Measurements from ENCODE around the gene ZNF525.
"Not testable (repeated sequence)": the region's sequence is repeated elsewhere in the genome, so short reads cannot be mapped to it uniquely, and the experiment has no call there.

ZNF525 gene

DNA sequence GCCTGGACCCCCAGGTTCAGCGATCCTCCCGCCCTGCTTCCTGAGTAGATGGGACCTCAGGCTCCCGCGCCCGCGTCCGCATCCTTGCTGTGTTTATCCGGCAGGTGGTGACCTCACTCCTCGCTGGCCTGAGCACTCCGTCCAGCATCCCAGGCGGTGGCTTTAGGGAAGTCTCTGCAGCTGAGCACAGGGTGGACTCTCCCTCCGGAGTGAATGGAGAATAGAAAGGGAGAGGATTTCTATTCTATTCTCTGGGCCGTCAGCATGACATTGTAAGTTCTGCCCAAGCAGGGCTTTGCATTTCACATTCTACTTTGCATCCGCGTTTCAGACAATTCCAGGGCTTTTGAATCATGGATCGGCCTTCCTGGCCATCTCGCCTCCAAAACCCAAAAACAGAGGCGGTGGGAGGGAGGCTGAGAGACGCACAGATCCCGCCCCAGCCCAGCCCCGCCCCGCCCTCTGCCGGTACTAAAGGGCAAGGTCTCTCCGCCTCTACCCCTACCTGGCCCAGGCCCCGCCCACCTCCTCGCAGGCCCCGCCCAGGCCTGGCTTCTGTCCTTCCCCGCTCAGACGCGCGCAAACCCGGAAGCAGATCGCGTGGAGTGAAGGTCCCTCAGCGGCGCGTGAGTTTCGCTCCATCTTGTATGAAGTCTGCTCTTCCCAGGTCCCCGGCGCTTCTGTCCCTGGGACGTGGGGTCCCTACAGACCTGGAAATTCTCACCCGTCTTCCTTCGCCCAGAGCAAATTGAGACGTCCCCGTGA, at the start of gene ZNF525:
Gene ZNF525, plus strand, starts transcription at position 572 of the 765 bp plus-strand sequence. CDS start 6,577 bp downstream, outside the sequence.
- DNase-seq: peak; percentile 90

DNA sequence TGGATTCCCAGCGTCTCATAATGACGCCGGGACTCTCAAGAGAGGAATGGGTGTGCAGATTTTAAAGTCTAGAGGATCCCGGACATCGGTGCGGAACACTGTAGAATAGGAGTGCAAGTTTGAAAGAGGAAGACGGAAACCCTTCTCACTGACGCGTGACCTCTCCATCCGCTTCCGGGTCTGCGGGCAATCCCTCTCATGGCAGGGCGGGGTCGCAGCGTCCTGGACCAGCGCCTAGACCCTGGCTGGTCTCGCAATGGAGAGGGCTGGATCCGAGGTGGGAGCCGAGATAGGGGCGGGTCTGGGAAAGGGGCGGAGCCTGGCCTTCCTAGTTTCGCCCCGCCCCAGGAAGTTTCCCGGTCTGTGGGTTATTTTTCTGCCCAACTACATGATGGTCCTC, 36.5 kb upstream of the ZNF525 start:
- no peak for DNase-seq

GRCh38 chr19:53332484-53332883, 33.0 kb upstream of the ZNF525 start:
- DNase-seq: no peak

DNA sequence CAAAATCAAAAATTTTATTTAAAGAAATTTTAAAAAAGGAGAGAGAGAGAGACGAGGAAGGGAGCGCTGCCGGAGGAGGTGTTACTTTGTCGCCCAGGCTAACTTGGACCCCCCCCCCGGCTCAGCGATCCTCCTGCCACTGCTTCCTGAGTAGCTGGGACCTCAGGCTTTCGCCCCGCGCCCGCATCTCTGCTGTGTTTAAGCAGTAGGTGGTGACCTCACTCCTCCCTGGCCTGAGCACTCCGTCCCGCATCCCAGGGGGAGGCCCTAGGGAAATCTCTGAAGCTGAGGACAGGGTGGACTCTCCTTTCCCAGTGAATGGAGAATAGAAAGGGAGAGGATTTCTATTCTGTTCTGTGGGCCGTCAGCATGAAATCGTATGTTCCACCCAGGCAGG, 32.4 kb upstream of the ZNF525 start:
- DNase-seq: no peak

- peak; percentile 94 for DNase-seq
These were observed 31.7 kb upstream of the ZNF525 start, which contains the start of gene ZNF845 for GRCh38 chr19:53333463-53334449. Gene ZNF845, plus strand, starts transcription at chr19:53333749. Its CDS starts 7,559 bp downstream, at chr19:53341308.

- DNase-seq: not testable (repeated sequence)
These were observed 21.1 kb upstream of the ZNF525 start for GRCh38 chr19:53344403-53344802.

DNA sequence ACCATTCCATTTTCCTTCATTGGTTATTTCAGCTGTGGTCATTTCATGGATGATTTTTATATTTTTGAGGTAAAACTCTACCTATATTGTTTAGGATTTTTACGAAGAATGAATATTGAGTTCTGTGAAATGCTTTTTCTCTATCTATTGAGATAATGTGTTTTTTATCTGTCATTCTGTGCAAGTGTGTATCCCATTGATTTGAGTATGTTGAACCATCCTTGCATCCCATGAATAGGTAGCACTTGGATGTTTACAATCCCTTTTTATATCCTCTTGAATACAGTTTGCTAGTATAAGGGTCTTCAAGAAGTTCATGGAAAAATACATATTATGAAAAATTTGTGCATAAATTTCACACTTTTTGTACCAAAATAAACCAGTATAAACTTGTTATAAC, 9.8 kb upstream of the ZNF525 start:
- no peak for DNase-seq

- no peak for DNase-seq
These were observed 7.5 kb upstream of the ZNF525 start for GRCh38 chr19:53357821-53358581.

DNA sequence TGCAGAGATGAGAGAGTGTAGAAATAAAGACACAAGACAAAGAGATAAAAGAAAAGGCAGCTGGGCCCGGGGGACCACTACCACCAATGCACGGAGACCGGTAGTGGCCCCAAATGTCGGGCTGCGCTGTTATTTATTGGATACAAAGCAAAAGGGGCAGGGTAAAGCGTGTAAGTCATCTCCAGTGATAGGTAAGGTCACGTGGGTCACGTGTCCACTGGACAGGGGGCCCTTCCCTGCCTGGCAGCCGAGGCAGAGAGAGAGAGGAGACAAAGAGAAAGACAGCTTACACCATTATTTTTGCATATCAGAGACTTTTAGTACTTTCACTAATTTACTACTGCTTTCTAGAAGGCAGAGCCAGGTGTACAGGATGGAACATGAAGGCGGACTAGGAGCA, 5.4 kb upstream of the ZNF525 start:
- not testable (repeated sequence) for DNase-seq

DNA sequence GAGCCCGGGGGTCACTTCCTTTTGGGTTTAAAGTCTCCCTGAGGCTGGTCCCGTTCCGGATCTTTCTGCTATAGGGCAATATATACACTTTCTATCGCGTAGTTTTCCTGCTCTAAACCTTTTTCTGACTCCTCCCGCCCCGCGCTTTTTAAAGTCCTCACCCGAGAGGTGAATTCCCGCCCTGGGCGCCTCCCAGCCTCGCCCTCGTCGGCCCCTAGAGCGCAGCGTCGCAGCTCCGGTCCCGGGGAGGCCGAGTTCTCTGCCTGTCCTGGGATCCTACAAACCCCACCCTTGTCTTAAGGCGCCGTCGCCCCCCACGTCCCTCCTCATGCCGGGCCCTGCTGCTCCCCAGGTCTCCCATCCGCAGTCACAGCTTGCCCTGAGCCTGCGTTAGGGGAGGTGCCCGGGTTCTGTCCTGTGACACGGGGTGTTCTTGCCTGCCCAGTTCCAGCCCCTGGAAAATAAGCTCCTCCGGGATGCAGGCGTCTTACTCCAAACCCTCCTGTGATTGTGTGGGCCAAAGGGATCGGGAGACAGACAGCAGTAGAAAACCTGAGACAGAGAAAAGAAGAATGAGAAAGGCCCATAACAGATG, 491 bp downstream of the ZNF525 start:
- DNase-seq: peak; percentile 27

DNA sequence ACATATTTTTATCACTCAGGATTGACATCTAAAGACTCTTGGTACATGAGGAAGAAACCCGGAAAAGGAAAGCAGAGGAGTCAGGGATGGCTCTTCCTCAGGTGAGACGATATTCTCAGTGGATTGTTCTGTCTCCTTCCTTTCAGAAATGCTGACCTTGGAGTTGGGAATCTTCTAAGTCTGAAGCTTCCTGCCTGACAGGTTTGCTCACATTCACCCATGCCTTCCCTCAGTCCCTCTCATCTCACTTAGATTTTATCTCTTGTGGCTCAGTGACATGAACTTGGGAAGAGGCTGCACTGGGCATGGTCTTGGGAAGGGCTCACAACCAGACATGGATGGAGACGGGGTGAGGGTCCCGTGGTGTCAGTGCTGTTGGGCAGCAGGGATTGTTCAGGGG, 6.7 kb downstream of the ZNF525 start:
- no peak for DNase-seq

DNA sequence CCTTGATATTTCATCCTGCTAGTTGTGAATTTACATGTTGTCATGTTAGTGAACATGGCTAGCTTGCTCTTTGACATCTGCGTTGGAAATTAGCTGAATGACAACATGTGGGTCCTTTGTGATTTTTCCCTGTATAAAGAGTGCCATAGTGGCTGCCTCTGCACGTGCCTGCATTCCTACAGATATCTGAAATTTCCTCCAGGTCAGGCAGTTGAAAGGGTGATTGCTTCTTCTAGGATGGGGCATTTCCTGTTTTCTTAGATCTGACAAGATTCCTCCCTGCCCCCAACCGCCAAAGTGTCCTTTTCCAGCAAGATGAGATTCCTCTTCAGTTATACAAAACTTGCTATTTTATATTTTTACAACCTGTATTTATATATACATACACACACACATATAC, 8.8 kb downstream of the ZNF525 start:
- DNase-seq: no peak

DNA sequence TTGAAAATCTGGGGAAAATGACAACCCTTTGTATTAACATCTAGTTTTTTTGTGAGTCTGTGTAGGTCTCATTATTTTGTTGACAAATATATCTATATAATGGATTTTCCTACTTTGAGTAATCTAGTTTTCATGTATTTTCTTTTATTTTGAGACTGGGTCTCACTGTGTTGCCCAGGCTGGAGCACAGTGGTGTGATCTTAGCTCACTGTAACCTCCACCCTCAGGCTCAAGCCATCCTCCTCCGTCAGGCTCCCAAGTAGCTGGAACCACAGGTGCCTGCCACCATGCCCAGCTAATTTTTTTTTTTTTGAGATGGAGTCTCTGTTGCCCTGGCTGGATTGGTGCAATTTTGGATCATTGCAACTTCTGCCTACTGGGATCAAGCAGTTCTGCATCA, 9.2 kb downstream of the ZNF525 start:
- no peak for DNase-seq

DNA sequence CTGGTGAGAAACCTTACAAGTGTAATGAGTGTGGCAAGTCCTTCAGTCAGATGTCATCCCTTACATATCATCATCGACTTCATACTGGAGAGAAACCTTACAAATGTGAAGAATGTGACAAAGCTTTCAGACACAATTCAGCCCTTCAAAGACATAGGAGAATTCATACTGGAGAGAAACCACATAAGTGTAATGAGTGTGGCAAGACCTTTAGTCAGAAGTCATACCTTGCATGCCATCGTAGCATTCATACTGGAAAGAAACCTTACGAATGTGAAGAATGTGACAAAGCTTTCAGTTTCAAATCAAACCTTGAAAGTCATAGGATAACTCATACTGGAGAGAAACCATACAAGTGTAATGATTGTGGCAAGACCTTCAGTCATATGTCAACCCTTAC, 15.9 kb downstream of the ZNF525 start:
- no peak for DNase-seq

- no peak for DNase-seq
These were observed 22.7 kb downstream of the ZNF525 start for GRCh38 chr19:53388168-53388567.

GRCh38 chr19:53388904-53389303, 23.4 kb downstream of the ZNF525 start:
- no peak for DNase-seq

DNA sequence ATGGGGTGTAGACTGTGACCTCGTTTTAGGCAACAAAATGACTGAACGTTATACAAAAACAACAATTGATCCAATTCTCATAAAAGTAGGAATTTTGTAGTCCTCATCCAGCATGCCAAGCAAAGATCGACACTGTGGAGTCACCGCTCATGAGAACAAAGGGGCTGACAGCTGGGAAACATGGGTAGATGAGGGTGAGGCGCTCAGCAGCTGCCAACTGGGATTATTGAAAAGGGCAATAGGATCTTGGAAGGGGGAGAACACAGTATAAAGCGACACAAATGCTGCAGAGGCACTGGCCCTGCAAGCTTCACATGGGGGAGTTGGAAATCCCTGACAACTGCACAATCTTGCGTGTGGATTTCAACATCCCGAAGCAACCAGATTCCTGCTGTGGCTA, 24.1 kb downstream of the ZNF525 start:
- no peak for DNase-seq

- no peak for DNase-seq
These were observed 24.5 kb downstream of the ZNF525 start for GRCh38 chr19:53389978-53390377.

GRCh38 chr19:53394522-53394973, 29.0 kb downstream of the ZNF525 start:
- no peak for DNase-seq

- DNase-seq: peak; percentile 95
These were observed 29.7 kb downstream of the ZNF525 start, which contains the start of gene ZNF765 for GRCh38 chr19:53394974-53395839. Gene ZNF765, plus strand, starts transcription at chr19:53395149. Its CDS starts 2,867 bp downstream, at chr19:53398016.

DNA sequence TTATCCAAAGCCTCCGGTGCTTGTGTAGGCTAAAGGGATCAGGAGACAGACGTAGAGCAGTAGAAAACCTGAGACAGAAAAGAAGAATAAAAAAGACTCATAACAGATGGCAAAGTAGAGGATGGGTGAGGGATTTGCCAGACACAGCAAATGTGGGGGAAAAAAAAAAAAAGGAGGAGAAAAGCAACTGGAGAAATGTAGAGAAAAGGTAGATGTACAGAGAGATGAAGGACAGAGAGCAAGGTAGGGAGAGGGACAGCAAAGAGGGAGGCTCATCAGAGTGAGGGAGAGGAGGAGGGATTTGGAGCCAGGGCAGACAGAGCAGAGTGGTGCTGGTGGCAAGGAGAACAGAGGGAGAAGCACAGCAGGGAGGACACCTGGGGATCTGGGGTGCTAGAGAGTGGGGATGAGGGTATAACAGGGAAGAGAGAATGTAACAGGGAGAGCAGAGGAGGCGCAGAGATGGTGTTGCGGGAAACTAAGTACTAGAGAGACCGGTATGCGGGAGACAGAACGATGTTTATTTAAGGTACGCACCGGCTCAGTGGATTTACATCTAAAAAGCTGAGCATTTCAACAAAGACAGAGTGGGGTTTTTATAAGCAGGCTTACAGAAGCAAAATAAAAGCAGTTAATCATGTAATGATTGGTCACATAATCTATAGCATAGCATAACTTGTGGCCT, 30.5 kb downstream of the ZNF525 start:
- not testable (repeated sequence) for DNase-seq
